Ishikawa (cell line): ENCODE results near the gene BMPR1B.

Source experiments
- TCF12 ChIP-seq: IDR thresholded peaks from 2 replicates; pipeline ENCODE4 v1.6.1; 2012; ENCODE audit warnings: low read depth
- TF ChIP-seq, protein P1 (sequence below): IDR thresholded peaks from 2 replicates; pipeline ENCODE4 v1.6.1; 2012; ENCODE audit warnings: low read depth, mild to moderate bottlenecking

DNA sequence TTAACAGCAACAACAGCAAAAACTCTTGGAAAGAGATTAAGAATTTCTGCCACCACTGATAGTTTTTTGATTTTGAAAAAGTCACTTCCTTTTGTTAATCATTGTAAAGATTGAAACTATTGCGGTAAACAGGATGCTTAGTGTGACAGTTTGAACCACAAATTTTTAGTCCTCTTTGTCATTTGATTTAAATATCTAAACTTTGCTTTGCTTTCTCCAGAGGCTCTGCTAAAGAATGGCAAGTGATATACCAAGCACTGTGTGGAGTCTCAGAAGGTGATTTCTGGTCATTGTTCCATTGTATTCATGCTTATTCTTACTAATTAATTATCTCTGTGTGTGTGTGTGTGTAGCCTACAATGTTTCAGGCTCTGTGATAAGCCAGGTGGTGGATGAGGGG, 155.6 kb downstream of the BMPR1B start:
- TF ChIP-seq TCF12 = no peak
- TF ChIP-seq, protein P1, sequence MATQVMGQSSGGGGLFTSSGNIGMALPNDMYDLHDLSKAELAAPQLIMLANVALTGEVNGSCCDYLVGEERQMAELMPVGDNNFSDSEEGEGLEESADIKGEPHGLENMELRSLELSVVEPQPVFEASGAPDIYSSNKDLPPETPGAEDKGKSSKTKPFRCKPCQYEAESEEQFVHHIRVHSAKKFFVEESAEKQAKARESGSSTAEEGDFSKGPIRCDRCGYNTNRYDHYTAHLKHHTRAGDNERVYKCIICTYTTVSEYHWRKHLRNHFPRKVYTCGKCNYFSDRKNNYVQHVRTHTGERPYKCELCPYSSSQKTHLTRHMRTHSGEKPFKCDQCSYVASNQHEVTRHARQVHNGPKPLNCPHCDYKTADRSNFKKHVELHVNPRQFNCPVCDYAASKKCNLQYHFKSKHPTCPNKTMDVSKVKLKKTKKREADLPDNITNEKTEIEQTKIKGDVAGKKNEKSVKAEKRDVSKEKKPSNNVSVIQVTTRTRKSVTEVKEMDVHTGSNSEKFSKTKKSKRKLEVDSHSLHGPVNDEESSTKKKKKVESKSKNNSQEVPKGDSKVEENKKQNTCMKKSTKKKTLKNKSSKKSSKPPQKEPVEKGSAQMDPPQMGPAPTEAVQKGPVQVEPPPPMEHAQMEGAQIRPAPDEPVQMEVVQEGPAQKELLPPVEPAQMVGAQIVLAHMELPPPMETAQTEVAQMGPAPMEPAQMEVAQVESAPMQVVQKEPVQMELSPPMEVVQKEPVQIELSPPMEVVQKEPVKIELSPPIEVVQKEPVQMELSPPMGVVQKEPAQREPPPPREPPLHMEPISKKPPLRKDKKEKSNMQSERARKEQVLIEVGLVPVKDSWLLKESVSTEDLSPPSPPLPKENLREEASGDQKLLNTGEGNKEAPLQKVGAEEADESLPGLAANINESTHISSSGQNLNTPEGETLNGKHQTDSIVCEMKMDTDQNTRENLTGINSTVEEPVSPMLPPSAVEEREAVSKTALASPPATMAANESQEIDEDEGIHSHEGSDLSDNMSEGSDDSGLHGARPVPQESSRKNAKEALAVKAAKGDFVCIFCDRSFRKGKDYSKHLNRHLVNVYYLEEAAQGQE = no peak
